ENCODE results near the gene ATM. TPM values are rescaled to one million over a fixed set of nuclear protein-coding genes. Genes with fewer than 3 reads are reported as not detected.

ATM gene
- total and polyA plus RNA-seq, 2 experiments from 2014 or later = 7.5 to 43.0 TPM

GRCh38 chr11:108223348-108224149, 682 bp downstream of the ATM start:
- Histone ChIP-seq H2AFZ (peak overlapping the region; percentile 87), H3K9me3 (ENCODE audit: low read depth) (no peaks in the 10 kb centered on the region), H3K27me3 (no peaks in the 10 kb centered on the region), H3K4me3 (peak overlapping the region; percentile 65), H3K4me1 (ENCODE audit: insufficient read depth) (peaks cover 13% of the 10 kb centered on the region), H3K9me2 (replicated peaks; ENCODE audit: insufficient read depth) (no peaks in the 10 kb centered on the region), H3K4me2 (peak overlapping the region; percentile 78), H3K36me3 (replicated peaks; ENCODE audit: insufficient read depth, low read depth) (no peaks in the 10 kb centered on the region), H3K79me2 (peaks cover 73% of the 10 kb centered on the region), H3K27ac (peak overlapping the region; percentile 77), H4K20me1 (ENCODE audit: insufficient read depth, poor library complexity, severe bottlenecking) (no peaks in the 10 kb centered on the region)
- TF ChIP-seq EZH2 (IDR thresholded peaks at IDR 0.05; ENCODE audit: borderline replicate concordance) = no peak
- WGBS (ENCODE audit: low lambda C conversion rate, missing lambda C conversion rate) = 10% methylated on average over 20 of the region's 20 CpGs
- DNase-seq (ENCODE audit: low spot score) = no peak

DNA sequence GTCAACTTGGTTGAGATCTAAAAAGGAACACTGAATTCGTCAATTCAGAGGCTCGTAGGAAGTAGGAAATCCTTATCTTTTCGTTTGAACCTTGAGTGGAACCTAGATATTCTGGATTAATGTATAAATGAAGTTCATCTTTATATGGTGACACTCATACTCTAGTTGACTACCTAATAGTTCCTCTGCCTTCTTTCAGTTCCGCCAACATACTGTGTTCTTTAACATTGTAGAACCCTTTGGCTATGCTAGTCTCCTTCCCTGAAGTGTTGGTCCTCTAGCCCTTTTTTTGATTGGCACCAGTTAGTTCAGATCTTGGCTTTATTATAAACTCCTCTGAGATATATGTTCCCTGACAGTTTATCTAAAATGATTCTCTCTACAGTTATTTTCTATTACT, 1.5 kb downstream of the ATM start:
- DNase-seq (ENCODE audit: low spot score) = no peak
- 83% methylated on average over 4 of the region's 4 CpGs for WGBS (ENCODE audit: low lambda C conversion rate, missing lambda C conversion rate)
- peaks cover 65% of the 10 kb centered on the region for H3K79me2 ChIP-seq
- H3K4me2 ChIP-seq = peak overlapping the region; percentile 78
- TF ChIP-seq CTCF (IDR thresholded peaks at IDR 0.05; ENCODE audit: poor library complexity) (no peak), EZH2phosphoT487 (IDR thresholded peaks at IDR 0.05; ENCODE audit: low read depth, severe bottlenecking, unreplicated experiment) (no peak), EZH2 (IDR thresholded peaks at IDR 0.05; ENCODE audit: borderline replicate concordance) (no peak)
- H2AFZ ChIP-seq = peak overlapping the region; percentile 87
- H3K4me1 ChIP-seq (ENCODE audit: insufficient read depth) = peaks cover 13% of the 10 kb centered on the region
- peak overlapping the region; percentile 77 for H3K27ac ChIP-seq
- H3K9me3 ChIP-seq (ENCODE audit: low read depth) = no peaks in the 10 kb centered on the region
- no peaks in the 10 kb centered on the region for H4K20me1 ChIP-seq (ENCODE audit: insufficient read depth, poor library complexity, severe bottlenecking)
- no peaks in the 10 kb centered on the region for H3K36me3 ChIP-seq (replicated peaks; ENCODE audit: insufficient read depth, low read depth)
- no peaks in the 10 kb centered on the region for H3K9me2 ChIP-seq (replicated peaks; ENCODE audit: insufficient read depth)
- H3K4me3 ChIP-seq = peak overlapping the region; percentile 65
- H3K27me3 ChIP-seq = no peaks in the 10 kb centered on the region

DNA sequence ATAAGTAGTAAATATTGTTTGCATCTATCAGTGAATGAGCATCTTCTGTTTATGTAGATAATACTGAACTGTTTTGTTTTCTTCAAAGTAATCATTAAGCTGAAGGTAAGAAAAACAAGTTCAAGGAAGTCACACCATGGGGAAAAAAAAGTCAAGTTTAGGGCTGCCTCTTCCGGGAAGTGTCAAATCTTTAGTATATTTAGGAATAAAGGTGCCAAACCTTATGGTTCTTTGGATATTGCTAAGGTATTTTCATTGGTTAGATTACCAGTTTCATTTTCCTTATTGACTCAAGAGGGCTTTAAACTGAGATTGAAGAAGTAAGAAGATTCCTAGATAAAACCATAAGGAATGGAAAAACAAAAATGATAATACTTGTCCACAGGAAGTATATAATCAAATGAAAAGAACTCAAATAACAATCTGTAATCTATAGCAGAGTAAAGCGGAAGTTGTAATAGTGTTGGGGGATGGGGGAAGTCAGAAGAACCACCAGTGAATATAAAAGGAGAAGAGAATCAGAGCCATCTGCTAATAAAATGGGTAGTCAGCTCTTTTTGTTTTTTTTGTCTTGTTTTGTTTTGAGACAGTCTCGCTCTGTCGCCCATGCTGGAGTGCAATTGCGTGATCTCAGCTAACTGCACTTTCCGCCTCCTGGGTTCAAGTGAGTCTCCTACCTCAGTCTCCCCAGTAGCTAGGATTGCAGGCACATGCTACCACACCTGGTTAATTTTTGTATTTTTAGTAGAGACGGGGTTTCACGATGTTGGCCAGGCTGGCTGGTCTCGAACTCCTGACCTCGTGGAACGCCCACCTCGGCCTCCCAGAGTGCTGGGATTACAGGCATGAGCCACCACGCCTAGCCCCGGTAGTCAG, 2.3 kb downstream of the ATM start:
- Histone ChIP-seq H4K20me1 (ENCODE audit: insufficient read depth, poor library complexity, severe bottlenecking) (no peaks in the 10 kb centered on the region), H3K4me2 (peak overlapping the region; percentile 78), H3K4me3 (no peak overlapping the region), H3K9me3 (ENCODE audit: low read depth) (no peaks in the 10 kb centered on the region), H3K9me2 (replicated peaks; ENCODE audit: insufficient read depth) (no peaks in the 10 kb centered on the region), H3K4me1 (ENCODE audit: insufficient read depth) (peaks cover 13% of the 10 kb centered on the region), H2AFZ (no peak overlapping the region), H3K27ac (no peak overlapping the region), H3K36me3 (replicated peaks; ENCODE audit: insufficient read depth, low read depth) (no peaks in the 10 kb centered on the region), H3K79me2 (peaks cover 57% of the 10 kb centered on the region), H3K27me3 (no peaks in the 10 kb centered on the region)
- no peak for TF ChIP-seq EZH2 (IDR thresholded peaks at IDR 0.05; ENCODE audit: borderline replicate concordance)
- no peak for TF ChIP-seq CTCF (IDR thresholded peaks at IDR 0.05; ENCODE audit: poor library complexity)
- no peak for TF ChIP-seq EZH2phosphoT487 (IDR thresholded peaks at IDR 0.05; ENCODE audit: low read depth, severe bottlenecking, unreplicated experiment)
- no peak for DNase-seq (ENCODE audit: low spot score)
- 89% methylated on average over 14 of the region's 14 CpGs for WGBS (ENCODE audit: low lambda C conversion rate, missing lambda C conversion rate)

GRCh38 chr11:108226036-108226435, 3.2 kb downstream of the ATM start:
- peaks cover 48% of the 10 kb centered on the region for H3K79me2 ChIP-seq
- no peak overlapping the region for H3K27ac ChIP-seq

More at GRCh38 chr11:108226036-108226435, 3.2 kb downstream of the ATM start:
- Histone ChIP-seq H3K4me1 (ENCODE audit: insufficient read depth) (peaks cover 8% of the 10 kb centered on the region), H3K4me2 (no peak overlapping the region), H4K20me1 (ENCODE audit: insufficient read depth, poor library complexity, severe bottlenecking) (no peaks in the 10 kb centered on the region), H3K4me3 (no peak overlapping the region), H3K27me3 (no peaks in the 10 kb centered on the region), H2AFZ (no peak overlapping the region), H3K9me3 (ENCODE audit: low read depth) (no peaks in the 10 kb centered on the region), H3K9me2 (replicated peaks; ENCODE audit: insufficient read depth) (no peaks in the 10 kb centered on the region), H3K36me3 (replicated peaks; ENCODE audit: insufficient read depth, low read depth) (no peaks in the 10 kb centered on the region)
- 95% methylated on average over 2 of the region's 2 CpGs for WGBS (ENCODE audit: low lambda C conversion rate, missing lambda C conversion rate)
- TF ChIP-seq EZH2phosphoT487 (IDR thresholded peaks at IDR 0.05; ENCODE audit: low read depth, severe bottlenecking, unreplicated experiment) (no peak), CTCF (IDR thresholded peaks at IDR 0.05; ENCODE audit: poor library complexity) (no peak), EZH2 (IDR thresholded peaks at IDR 0.05; ENCODE audit: borderline replicate concordance) (no peak)
- no peak for DNase-seq (ENCODE audit: low spot score)

All from hepatocyte (in vitro differentiated cells).